Urinary bladder (tissue), 4 donors: ENCODE data around the gene SLC1A1. TPM values are rescaled to one million over a fixed set of nuclear protein-coding genes. Genes with fewer than 3 reads are reported as not detected.

Experiments used
- DNase-seq: peaks from one replicate; pipeline ENCODE4 v3.0.0-alpha.2; 2015; ENCODE audit errors: extremely low spot score
- H3K27ac ChIP-seq: one replicate; pipeline ENCODE4 v1.5.1; 2013; ENCODE audit warnings: low read depth, mild to moderate bottlenecking, moderate library complexity
- H3K36me3 ChIP-seq: one replicate; pipeline ENCODE4 v1.6.1; 2013; ENCODE audit warnings: mild to moderate bottlenecking, moderate library complexity; ENCODE audit not compliant: insufficient read depth
- H3K4me1 ChIP-seq: one replicate; pipeline ENCODE4 v1.6.1; 2013; ENCODE audit warnings: mild to moderate bottlenecking, moderate library complexity; ENCODE audit not compliant: insufficient read depth
- H3K4me3 ChIP-seq: one replicate; pipeline ENCODE4 v1.5.1; 2013; ENCODE audit warnings: low read depth, low read length
- WGBS: extraction: QIAGEN DNeasy Blood & Tissue Kit; methylation state at CpG from one replicate; pipeline ENCODE4 v1.1.7; 2013; 5-methylcytosine and 5-hydroxymethylcytosine counted together
- polyA plus RNA-seq: library from polyadenylated mRNA; stranded (reverse); fragments of 200-250 nt; gene quantifications from one replicate; pipeline ENCODE4 v1.2.3, GENCODE V29; 2013
- total RNA-seq: library from RNA; depleted of rRNA; stranded (reverse); fragments of >200 nt; gene quantifications from one replicate; pipeline ENCODE4 v1.2.3, GENCODE V29; 2014
- donor health status: healthy with polysubstance abuse.
- donor health status: healthy.

SLC1A1 gene
- total and polyA plus RNA-seq, 2 donors: 6.9 to 7.0 TPM

DNA sequence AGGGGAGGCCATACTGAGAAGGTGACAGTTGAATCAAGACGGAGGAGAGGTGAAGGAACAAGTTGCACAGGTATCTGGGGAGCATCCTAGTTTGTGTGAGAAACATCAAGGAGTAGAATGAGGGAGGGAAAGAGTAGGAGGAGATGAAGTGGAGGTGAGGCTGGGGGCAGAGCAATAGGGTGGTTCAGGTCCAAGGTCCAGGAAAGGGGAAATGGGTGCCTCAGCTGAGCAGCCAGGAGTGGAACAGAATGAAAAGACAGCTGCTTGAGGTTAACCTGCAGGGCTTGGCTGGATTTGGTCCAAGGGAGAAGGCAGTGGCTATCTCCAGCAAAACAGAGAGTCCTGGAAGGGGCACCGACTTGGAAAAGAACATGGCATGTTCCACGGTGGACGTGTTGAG, 5.3 kb downstream of the SLC1A1 start:
- Histone ChIP-seq H3K36me3 (no peaks in the 10 kb centered on the region), H3K4me3 (no peak overlapping the region), H3K27ac (no peak overlapping the region), H3K4me1 (no peaks in the 10 kb centered on the region)
- whole genome bisulfite sequencing: 88% methylated on average over 4 of the region's 4 CpGs
- DNase-seq: no peak

DNA sequence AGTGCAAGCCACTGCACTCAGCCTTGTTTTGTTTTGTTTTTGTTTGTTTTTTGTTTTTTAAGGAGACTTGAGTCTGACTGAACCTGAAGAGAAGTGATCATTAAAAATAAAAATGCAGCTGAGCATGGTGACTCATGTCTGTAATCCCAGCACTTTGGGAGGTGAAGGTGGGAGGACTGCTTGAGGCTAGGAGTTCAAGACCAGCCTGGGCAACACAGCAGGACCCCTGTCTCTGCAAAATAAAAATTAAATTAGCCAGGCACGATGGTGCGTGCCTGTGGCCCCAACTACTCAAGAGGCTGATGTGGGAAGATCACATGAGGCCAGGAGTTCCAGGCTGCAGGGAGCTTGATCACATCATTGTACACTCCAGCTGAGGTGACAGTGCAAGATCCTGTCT, 6.2 kb downstream of the SLC1A1 start:
- H3K4me1 ChIP-seq: no peaks in the 10 kb centered on the region
- no peak overlapping the region for H3K27ac ChIP-seq
- 92% methylated on average over 2 of the region's 2 CpGs for WGBS
- H3K36me3 ChIP-seq: no peaks in the 10 kb centered on the region
- H3K4me3 ChIP-seq: no peak overlapping the region
- DNase-seq: no peak

DNA sequence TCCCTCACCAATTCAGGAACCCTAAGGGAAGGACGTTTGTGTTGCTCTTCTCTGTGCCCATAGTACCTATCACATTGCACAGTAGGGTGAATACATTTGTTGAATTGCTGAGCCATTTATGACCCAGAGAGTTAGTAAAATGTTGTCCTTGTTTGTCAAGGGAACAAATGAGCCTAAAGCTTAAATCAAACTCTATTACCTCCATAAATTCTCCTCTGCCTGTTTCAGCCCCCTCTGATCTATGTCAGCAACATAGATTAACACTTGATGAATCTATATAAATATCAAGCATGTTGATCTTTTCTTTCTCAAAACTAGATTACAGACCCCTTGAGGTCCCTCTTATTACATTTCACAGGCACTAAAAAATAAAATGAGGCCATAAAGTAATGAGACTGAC, 7.1 kb downstream of the SLC1A1 start:
- Histone ChIP-seq H3K4me3 (no peak overlapping the region), H3K27ac (no peak overlapping the region), H3K4me1 (no peaks in the 10 kb centered on the region), H3K36me3 (no peaks in the 10 kb centered on the region)
- no peak for DNase-seq
- 22% methylated on average over 1 of the region's 1 CpG for WGBS

DNA sequence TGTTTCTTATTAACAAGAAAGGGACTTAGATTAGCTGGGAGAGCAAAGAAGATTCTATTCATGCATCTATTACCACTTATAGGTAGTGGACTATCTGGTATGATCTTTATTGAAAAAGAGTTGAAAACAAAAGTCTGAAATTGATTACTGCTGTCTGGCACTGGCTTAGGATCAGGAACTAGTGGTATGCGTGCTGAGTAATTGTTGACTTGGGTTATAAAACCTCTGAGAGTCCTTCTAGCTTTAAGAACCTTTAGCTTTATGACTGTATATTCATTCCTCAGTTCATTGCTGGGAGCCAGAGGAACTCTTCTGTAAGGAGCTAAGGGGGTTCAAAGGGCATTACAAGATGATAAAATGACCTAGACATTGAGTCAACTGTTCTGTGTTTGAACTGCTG, 7.6 kb downstream of the SLC1A1 start:
- no peak overlapping the region for H3K4me3 ChIP-seq
- peak overlapping the region; percentile 30 for H3K27ac ChIP-seq
- H3K4me1 ChIP-seq: no peaks in the 10 kb centered on the region
- H3K36me3 ChIP-seq: no peaks in the 10 kb centered on the region
- no peak for DNase-seq
- WGBS: 42% methylated on average over 1 of the region's 1 CpG

DNA sequence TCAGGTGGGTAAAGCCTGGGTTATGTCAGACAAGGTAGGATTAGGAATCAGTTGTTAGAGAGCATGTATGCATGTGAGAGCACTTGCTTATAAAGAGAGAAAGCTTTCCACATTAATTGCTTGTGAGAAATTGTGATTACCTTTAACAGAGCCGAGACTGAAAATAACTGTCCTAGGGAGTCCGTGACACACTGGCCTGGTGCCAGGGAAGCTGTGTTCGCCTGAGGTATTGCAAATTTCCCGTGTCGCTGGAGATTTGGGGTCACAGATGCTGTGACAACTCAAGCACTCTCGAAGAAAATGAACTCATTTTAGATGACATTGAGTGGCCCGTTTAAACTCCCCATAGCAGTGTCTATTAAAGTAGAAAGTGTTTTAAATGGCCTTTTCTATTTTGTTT, 9.6 kb downstream of the SLC1A1 start:
- WGBS: 62% methylated on average over 7 of the region's 7 CpGs
- DNase-seq: no peak

DNA sequence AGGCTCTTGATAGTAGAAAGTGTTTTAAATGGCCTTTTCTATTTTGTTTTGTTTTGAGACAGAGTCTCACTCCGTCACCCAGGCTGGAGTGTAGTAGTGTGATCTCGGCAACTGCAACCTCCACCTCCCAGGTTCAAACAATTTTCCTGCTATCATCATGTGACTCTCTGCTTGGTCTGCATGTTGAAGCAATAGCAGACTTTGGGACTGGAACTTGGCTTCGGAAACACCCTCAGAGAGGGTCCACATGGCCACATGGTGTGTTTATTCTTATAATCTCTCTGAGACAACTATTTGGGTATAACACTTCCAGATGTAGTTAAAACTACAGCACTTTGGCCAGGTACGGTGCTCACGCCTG, 10.9 kb downstream of the SLC1A1 start:
- no peaks in the 10 kb centered on the region for H3K36me3 ChIP-seq
- H3K27ac ChIP-seq: no peak overlapping the region
- 94% methylated on average over 5 of the region's 5 CpGs for WGBS
- DNase-seq: no peak
- no peak overlapping the region for H3K4me3 ChIP-seq
- H3K4me1 ChIP-seq: no peaks in the 10 kb centered on the region

More for the DNA sequence above, 9.6 kb downstream of the SLC1A1 start:
- Histone ChIP-seq H3K27ac (no peak overlapping the region), H3K4me1 (no peaks in the 10 kb centered on the region), H3K4me3 (no peak overlapping the region), H3K36me3 (no peaks in the 10 kb centered on the region)

DNA sequence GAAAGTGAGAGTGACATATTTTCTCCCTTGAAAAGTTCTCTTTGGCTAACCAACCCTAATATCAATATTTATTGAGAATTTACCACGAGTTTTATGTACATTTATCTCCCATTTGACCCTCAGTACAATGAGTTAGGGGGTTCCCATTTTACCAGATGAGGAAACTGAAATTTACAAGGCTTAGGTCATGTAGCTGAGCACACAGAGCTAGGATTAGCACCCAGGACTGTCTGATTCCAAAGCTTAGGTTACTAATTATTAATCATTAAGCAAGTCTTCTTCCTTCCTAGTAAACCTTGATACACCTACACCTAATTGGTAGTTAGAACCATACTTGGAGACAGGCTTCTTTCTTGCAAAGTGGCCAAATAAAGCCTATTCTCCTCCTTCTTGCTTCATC, 12.2 kb downstream of the SLC1A1 start:
- no peaks in the 10 kb centered on the region for H3K4me1 ChIP-seq
- WGBS: 89% methylated on average over 1 of the region's 1 CpG
- no peaks in the 10 kb centered on the region for H3K36me3 ChIP-seq
- no peak for DNase-seq
- H3K4me3 ChIP-seq: no peak overlapping the region
- H3K27ac ChIP-seq: no peak overlapping the region

DNA sequence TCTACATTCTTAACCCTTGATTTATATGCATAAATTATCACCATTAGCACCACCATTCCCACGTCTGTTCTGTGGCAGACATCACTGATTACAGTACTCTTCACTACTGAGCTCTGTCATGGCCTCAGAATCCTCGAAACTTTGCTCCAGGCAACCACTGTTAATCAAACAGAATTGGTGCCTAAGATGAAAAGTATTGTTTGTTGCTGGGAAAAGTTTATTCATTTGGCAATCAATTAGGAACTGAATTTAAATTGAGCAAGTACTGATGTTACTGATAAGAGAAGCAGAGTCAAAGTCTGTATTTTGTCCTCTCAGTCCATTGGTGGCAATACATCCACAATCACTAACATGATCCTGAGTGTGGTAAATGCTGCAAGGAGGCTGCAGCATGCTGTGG, 12.8 kb downstream of the SLC1A1 start:
- Histone ChIP-seq H3K36me3 (no peaks in the 10 kb centered on the region), H3K4me1 (no peaks in the 10 kb centered on the region), H3K4me3 (no peak overlapping the region), H3K27ac (no peak overlapping the region)
- 82% methylated on average over 2 of the region's 2 CpGs for WGBS
- no peak for DNase-seq

DNA sequence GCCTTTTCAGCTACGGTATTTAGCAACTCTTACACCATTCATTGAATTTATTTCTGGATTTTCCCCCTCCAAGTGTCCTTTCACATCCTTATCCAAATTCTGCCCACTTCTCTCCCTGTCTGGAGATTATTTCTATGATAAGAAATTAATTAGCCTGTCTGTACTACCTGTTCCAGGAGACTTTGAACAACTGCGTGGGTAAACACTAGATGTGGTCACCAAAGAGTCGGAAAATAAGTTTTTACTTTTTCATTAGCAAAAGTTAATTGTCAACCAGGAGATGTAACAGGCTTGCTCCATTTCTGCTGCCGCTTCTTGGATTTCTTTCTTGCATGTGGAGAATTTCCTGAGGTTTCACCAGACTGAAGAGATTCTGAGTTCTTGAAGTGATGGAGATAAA, 14.0 kb downstream of the SLC1A1 start:
- no peaks in the 10 kb centered on the region for H3K4me1 ChIP-seq
- no peak for DNase-seq
- H3K36me3 ChIP-seq: no peaks in the 10 kb centered on the region
- WGBS: 92% methylated on average over 4 of the region's 4 CpGs
- H3K27ac ChIP-seq: no peak overlapping the region
- no peak overlapping the region for H3K4me3 ChIP-seq

DNA sequence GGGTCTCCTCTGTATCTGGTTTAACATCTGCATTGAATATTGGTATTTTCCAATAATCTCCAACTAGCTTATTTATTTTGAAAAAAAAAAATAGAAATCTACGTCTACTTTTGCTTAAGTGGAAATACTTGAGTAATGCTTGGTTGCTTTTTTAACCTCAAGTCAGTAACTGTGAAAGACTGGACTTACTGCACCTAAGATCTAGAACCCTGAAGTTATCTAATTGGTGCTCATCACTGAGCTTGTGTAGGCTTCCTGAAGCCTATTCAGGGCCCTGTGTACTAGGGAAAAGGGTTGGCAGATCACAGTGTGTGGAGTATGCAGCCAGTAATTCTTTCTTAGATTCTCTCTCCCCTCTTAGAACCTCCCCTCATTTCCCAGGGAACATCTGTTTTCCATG, 16.2 kb downstream of the SLC1A1 start:
- H3K36me3 ChIP-seq: no peaks in the 10 kb centered on the region
- WGBS: 95% methylated on average over 1 of the region's 1 CpG
- H3K4me1 ChIP-seq: no peaks in the 10 kb centered on the region
- no peak overlapping the region for H3K27ac ChIP-seq
- DNase-seq: no peak
- H3K4me3 ChIP-seq: no peak overlapping the region

DNA sequence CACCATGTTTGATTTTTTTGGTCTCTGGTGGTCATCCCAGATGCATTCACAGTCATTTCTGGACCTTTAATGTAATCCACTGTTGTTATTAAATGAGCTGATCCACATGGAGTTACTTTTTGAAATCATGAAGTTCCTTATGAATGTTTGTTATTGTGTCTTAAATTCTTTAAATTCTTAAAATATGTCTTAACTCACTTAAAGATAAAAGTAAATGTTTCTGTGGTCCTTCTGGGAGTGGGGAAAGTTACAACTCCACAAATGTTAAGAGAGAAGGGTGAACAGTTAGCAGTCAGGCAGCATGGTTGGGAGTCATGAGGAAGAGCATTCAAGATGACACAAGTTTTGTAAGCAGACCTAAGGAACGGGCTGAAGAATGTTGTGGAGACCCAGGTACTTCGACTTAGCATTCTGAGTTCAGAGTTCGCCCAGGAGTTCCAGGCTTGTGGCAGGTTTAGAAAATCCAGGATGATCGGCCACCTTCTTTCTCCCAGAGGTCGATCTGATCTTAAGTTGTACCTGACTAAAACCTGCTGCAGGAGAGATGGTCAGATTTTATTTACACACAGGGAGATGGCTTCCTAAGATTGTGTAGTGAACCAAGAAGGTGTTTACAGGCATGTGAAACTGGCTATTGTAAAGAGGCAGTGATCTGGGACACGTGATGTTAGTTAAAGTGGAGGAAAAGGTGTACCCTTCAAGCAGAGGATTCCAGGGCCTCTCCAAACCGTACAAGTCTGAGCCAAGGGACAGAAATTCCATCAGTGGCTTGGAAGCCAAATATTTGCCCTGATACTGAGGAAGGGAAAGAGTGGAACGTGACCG, 17.2 kb downstream of the SLC1A1 start:
- no peaks in the 10 kb centered on the region for H3K4me1 ChIP-seq
- H3K27ac ChIP-seq: no peak overlapping the region
- no peak for DNase-seq
- H3K36me3 ChIP-seq: no peaks in the 10 kb centered on the region
- 63% methylated on average over 9 of the region's 9 CpGs for WGBS
- no peak overlapping the region for H3K4me3 ChIP-seq

DNA sequence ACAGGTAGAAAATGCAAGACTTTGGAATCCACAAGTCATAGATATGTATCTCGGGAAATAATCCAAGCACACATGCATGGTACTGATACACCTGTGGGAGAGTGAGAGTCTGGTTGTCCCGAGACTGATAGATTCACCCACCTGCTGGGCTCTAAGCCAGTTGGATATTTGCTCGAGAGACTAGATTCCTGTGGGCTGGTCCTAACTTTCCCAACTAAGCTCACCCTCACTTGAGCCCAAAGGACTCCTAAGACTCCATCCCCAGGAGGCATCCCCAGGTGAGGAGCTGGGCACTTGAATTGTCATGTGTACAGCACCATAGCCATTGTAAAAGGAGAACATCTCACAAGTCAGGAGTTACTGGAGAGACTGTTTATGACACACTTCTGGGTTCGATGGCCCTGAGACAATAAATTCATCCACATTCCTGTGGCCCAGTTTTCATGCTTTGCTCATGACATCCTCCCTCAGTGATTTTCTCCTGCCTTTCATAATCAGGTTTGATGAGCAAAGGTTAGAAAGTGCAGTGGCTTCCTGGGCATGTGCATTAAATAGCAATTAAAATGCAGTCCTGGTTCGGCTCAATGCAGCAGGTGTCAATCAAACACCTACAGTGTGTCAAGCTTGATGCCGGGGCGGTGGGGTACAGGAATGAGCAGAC, 18.1 kb downstream of the SLC1A1 start:
- Histone ChIP-seq H3K4me3 (no peak overlapping the region), H3K4me1 (no peaks in the 10 kb centered on the region), H3K27ac (no peak overlapping the region), H3K36me3 (no peaks in the 10 kb centered on the region)
- DNase-seq: no peak
- WGBS: 84% methylated on average over 7 of the region's 7 CpGs

DNA sequence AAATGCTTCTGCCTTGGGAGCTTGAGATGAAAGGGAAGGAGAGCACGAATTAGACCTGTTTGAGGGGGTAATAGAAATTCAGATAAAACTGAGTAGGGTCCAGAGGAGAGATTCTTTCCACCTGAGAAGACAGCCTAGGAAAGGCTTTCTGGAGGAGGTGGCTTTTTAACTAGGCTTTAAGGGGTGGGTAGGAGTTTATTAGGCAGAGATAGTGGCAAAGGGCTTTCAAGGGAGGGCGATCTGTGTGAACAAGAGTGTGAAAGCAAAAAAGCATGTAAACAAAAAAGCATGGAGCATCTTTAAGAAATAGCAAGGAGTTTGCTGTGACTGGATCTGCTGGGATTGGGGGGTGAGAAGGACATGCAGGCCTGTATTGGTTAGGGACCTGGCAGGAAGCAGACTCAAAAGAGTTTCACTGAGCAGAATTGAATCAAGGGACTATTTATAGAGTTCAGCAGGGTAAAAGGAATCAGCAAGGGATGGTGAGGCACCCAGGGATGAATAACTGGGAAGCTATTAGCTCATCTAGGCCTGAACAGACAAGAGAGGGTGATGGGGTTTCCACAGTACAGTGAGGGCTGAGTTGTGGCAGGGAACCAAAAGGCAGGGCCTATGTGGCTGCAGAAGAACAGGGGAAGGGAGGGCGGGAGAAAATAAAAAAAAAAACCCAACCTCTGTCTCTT, 18.8 kb downstream of the SLC1A1 start:
- H3K4me3 ChIP-seq: no peak overlapping the region
- no peaks in the 10 kb centered on the region for H3K4me1 ChIP-seq
- H3K27ac ChIP-seq: no peak overlapping the region
- no peak for DNase-seq
- no peaks in the 10 kb centered on the region for H3K36me3 ChIP-seq
- 90% methylated on average over 3 of the region's 3 CpGs for WGBS

DNA sequence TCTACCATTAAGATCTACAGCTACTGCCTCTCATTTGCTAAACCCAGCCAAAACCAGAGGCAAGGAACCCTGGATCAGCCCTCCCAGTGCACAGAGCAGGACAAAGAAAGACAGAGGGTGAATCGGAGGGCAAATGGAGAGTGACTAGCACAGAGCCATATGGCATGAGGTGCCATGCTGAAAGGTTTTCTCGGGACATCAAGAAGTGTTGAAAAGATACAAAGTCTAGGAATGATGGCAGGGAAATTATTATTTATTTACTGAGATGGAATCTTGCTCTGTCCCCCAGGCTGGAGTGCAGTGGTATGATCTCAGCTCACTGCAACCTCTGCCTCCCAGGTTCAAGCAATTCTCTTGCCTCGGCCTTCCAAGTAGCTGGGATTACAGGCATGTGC, 19.3 kb downstream of the SLC1A1 start:
- Histone ChIP-seq H3K4me3 (no peak overlapping the region), H3K4me1 (no peaks in the 10 kb centered on the region), H3K27ac (no peak overlapping the region), H3K36me3 (no peaks in the 10 kb centered on the region)
- WGBS: 91% methylated on average over 3 of the region's 3 CpGs
- DNase-seq: no peak
